K562 (cell line): ENCODE measurements around the gene PPM1G. TPM values are rescaled to one million over a fixed set of nuclear protein-coding genes. Genes with fewer than 3 reads are reported as not detected.
A peak's percentile ranks its signal among the peaks of the same experiment; 100 is the strongest.

ENCODE experiments used
- CCNT2 ChIP-seq: IDR thresholded peaks from 2 replicates; pipeline ENCODE4 v1.6.1; 2011; ENCODE audit warnings: borderline replicate concordance, low read depth, mild to moderate bottlenecking, moderate library complexity, mixed read lengths, low read length; ENCODE audit not compliant: insufficient read length; ENCODE audit errors: extremely low read depth
- ETS2 ChIP-seq: IDR thresholded peaks from 2 replicates; pipeline ENCODE4 v1.6.1; 2016; ENCODE audit warnings: borderline replicate concordance, missing genetic modification characterization, mild to moderate bottlenecking, moderate library complexity, missing compliant biosample characterization; ENCODE audit not compliant: poor library complexity, severe bottlenecking
- FOSL1 ChIP-seq: fragments of 200-800 bp; sonication (Bioruptor generic); conservative IDR thresholded peaks from 2 replicates; pipeline ENCODE4 v1.6.1; 2016; ENCODE audit warnings: missing genetic modification characterization, missing compliant biosample characterization
- KDM4B ChIP-seq, 2 experiments: fragments of 450-650 bp in 1 of 2; sonication (generic) in 1 of 2; IDR thresholded peaks; 2 replicates each; pipeline ENCODE4 v1.6.1; 2016 to 2017; ENCODE audit warnings: borderline replicate concordance in 2 of 2, antibody characterized with exemption in 1 of 2, low read depth in 1 of 2, mild to moderate bottlenecking in 1 of 2
- MBD2 ChIP-seq: sonication (generic); IDR thresholded peaks from 2 replicates; pipeline ENCODE4 v1.6.1; 2016; ENCODE audit warnings: low read depth, borderline replicate concordance
- NBN ChIP-seq: fragments of 450-650 bp; IDR thresholded peaks from 2 replicates; pipeline ENCODE4 v1.6.1; 2016; ENCODE audit warnings: low read depth, mild to moderate bottlenecking
- NUFIP1 ChIP-seq: fragments of 450-650 bp; IDR thresholded peaks from 2 replicates; pipeline ENCODE4 v1.6.1; 2018; ENCODE audit not compliant: partially characterized antibody
- RBM15 ChIP-seq: fragments of 200-400 bp; formaldehyde crosslinking; IDR thresholded peaks from 2 replicates; pipeline ENCODE4 v1.6.1; 2018; ENCODE audit warnings: mild to moderate bottlenecking, low read length, moderate library complexity; ENCODE audit not compliant: insufficient read depth
- TCF3 ChIP-seq: sonication (generic); formaldehyde crosslinking; IDR thresholded peaks from 2 replicates; pipeline ENCODE4 v1.4.0; 2020; ENCODE audit warnings: mild to moderate bottlenecking, missing genetic modification reagents
- ZNF695 ChIP-seq: fragments of 450-650 bp; formaldehyde crosslinking; IDR thresholded peaks from 2 replicates; pipeline ENCODE4 v1.4.0; 2020; ENCODE audit warnings: mild to moderate bottlenecking, moderate library complexity
- polyA plus RNA-seq, 8 experiments: library from polyadenylated mRNA; depleted of rRNA in 4 of 8; stranded (reverse) in 5 of 8; unstranded in 3 of 8; fragments of >200 nt; fragmentation: Nextera tagmentation in 2 of 8; fragmentation: Illumina TruSeq in 1 of 8; extraction: Ambion mirVana in 2 of 8; extraction: Trizol in 1 of 8; gene quantifications; 2 replicates each; pipeline versions ENCODE4 v1.2.1 to v1.2.3, GENCODE V29; 2011 to 2014; ENCODE audit warnings: inconsistent platforms in 1 of 8, missing spikeins in 1 of 8
- total RNA-seq, 7 experiments: library from RNA; depleted of rRNA in 6 of 7; stranded (reverse); fragments of >200 nt in 6 of 7; fragmentation: Illumina TruSeq in 2 of 7; extraction: Trizol in 2 of 7; gene quantifications; 2 replicates each; pipeline versions ENCODE4 v1.2.1 to v1.2.3, GENCODE V29; 2011 to 2021; ENCODE audit warnings: low replicate concordance in 1 of 7
- TF ChIP-seq, protein P1 (sequence below): fragments of 250-450 bp; sonication (Bioruptor Pico); IDR thresholded peaks from 2 replicates; pipeline ENCODE4 v1.9.0; 2021; ENCODE audit warnings: mild to moderate bottlenecking
- TF ChIP-seq, protein P2 (sequence below), 2 experiments: fragments of 450-650 bp; conservative IDR thresholded peaks; 2 replicates each; pipeline ENCODE4 v1.6.1; 2017; ENCODE audit warnings: mild to moderate bottlenecking in 2 of 2, moderate library complexity in 2 of 2
- TF ChIP-seq, protein P3 (sequence below): fragments of 250-450 bp; sonication (Bioruptor Pico); IDR thresholded peaks from 2 replicates; pipeline ENCODE4 v1.4.0; 2020; ENCODE audit warnings: mild to moderate bottlenecking
- TF ChIP-seq, protein P4 (sequence below): fragments of 250-450 bp; sonication (Bioruptor Pico); IDR thresholded peaks from 2 replicates; pipeline ENCODE4 v1.8.0; 2022; ENCODE audit warnings: moderate library complexity, mild to moderate bottlenecking, inconsistent platforms

Gene PPM1G
- total and polyA plus RNA-seq, 9 of the 15 experiments (the other 6 are each of a cell fraction or from before 2014, with no cell fraction given) = 61.7 to 230 (median 153) TPM

DNA sequence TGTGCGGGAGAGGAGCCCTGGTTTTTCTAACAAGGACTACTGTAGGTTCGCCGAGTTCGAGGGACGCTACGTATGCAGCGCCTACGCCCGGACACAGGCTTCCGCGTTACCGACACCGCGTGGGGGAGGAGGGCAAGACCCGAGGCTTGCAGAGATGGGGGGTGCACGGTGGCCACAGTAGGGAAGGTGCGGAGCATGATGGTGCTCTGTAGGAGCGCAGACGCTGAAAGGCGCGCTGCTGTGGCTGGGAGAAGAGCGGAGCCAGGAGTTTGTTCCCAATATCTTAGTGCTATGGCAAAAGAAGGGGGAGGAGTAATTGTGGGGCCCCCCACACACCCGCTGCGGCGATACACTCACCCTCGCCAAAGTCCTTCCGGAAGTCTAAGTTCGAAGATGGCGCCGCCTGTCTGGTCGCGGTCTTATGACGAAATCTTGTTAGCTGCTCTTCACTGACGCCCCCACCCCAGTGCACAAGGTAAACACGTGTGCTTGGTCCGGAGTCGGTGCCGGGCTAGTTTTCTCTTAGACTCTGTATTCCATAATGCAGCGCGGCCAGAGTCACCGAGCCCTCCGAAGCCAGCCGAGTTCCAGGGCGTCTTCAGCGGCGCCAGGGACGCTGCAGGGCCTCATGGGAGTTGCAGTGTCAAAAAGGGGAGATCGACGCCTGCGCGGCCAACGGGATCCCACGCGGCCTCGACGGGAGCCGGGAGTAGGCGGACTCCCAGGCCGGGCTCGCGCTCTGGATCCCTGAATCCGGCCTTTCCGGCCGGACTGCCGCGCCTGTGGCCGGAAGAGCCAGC lies 52.8 kb downstream of the PPM1G start, which contains the start of gene GTF3C2 (continued):
- TF ChIP-seq, protein P1, sequence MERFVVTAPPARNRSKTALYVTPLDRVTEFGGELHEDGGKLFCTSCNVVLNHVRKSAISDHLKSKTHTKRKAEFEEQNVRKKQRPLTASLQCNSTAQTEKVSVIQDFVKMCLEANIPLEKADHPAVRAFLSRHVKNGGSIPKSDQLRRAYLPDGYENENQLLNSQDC = 0 out of 2 replicates have a peak, but pooled peaks have one; percentile 32
- TF ChIP-seq, protein P2, sequence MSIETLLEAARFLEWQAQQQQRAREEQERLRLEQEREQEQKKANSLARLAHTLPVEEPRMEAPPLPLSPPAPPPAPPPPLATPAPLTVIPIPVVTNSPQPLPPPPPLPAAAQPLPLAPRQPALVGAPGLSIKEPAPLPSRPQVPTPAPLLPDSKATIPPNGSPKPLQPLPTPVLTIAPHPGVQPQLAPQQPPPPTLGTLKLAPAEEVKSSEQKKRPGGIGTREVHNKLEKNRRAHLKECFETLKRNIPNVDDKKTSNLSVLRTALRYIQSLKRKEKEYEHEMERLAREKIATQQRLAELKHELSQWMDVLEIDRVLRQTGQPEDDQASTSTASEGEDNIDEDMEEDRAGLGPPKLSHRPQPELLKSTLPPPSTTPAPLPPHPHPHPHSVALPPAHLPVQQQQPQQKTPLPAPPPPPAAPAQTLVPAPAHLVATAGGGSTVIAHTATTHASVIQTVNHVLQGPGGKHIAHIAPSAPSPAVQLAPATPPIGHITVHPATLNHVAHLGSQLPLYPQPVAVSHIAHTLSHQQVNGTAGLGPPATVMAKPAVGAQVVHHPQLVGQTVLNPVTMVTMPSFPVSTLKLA (conservative IDR thresholded peaks at IDR 0.05) = peak; percentile 98 to 99
- TF ChIP-seq NUFIP1 = no peak
- no peak for TF ChIP-seq CCNT2
- TF ChIP-seq, protein P3, sequence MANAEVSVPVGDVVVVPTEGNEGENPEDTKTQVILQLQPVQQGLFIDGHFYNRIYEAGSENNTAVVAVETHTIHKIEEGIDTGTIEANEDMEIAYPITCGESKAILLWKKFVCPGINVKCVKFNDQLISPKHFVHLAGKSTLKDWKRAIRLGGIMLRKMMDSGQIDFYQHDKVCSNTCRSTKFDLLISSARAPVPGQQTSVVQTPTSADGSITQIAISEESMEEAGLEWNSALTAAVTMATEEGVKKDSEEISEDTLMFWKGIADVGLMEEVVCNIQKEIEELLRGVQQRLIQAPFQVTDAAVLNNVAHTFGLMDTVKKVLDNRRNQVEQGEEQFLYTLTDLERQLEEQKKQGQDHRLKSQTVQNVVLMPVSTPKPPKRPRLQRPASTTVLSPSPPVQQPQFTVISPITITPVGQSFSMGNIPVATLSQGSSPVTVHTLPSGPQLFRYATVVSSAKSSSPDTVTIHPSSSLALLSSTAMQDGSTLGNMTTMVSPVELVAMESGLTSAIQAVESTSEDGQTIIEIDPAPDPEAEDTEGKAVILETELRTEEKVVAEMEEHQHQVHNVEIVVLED (CRISPR knock-in tag) = peak; percentile 63
- TF ChIP-seq MBD2 = peak; percentile 40
- TF ChIP-seq, protein P4, sequence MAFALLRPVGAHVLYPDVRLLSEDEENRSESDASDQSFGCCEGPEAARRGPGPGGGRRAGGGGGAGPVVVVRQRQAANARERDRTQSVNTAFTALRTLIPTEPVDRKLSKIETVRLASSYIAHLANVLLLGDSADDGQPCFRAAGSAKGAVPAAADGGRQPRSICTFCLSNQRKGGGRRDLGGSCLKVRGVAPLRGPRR (CRISPR knock-in tag) = no peak
- TF ChIP-seq KDM4B (IDR thresholded peaks at IDR 0.05; ENCODE audit: borderline replicate concordance in 2 of 2, low read depth in 1 of 2) = no peak; a peak in 1 of 4 replicates
- TF ChIP-seq ZNF695 = no peak
- TF ChIP-seq FOSL1 (tag) = peak; percentile 71
- no peak for TF ChIP-seq RBM15
- TF ChIP-seq NBN = peak; percentile 56
- no peak for TF ChIP-seq ETS2 (tag)
- TF ChIP-seq TCF3 (CRISPR knock-in tag) = 0 out of 2 replicates have a peak, but pooled peaks have one; percentile 12
